ENCODE results near the gene BNIP5.

BNIP5 gene

GRCh38 chr6:36381502-36382389 is 45.1 kb upstream of the BNIP5 start (continued):
- peak; percentile 47 for TF ChIP-seq PRDM10 (tag by site-specific recombination; IDR thresholded peaks at IDR 0.05)
- TF ChIP-seq ZNF544 (tag by site-specific recombination; IDR thresholded peaks at IDR 0.05) = no peak
- no peak for TF ChIP-seq ZNF585B (tag by site-specific recombination; IDR thresholded peaks at IDR 0.05)
- TF ChIP-seq ZNF555 (tag by site-specific recombination; conservative IDR thresholded peaks at IDR 0.05) = no peak
- 0 out of 2 replicates have a peak, but pooled peaks have one; percentile 8 for TF ChIP-seq EGR2 (tag by site-specific recombination; IDR thresholded peaks at IDR 0.05; ENCODE audit: low read depth)
- no peak for TF ChIP-seq ZNF639 (tag by site-specific recombination; IDR thresholded peaks at IDR 0.05)
- no peak for TF ChIP-seq ZNF596 (tag by site-specific recombination; IDR thresholded peaks at IDR 0.05)
- TF ChIP-seq HIC1 (tag by site-specific recombination; IDR thresholded peaks at IDR 0.05) = no peak
- no peak for TF ChIP-seq ZNF146 (tag by site-specific recombination; IDR thresholded peaks at IDR 0.05)
- TF ChIP-seq SP2 (tag by site-specific recombination; IDR thresholded peaks at IDR 0.05) = no peak
- no peak for TF ChIP-seq KLF17 (tag by site-specific recombination; IDR thresholded peaks at IDR 0.05)
- TF ChIP-seq ZNF404 (tag by site-specific recombination; IDR thresholded peaks at IDR 0.05) = no peak
- TF ChIP-seq SCRT2 (tag by site-specific recombination; IDR thresholded peaks at IDR 0.05) = no peak
- no peak for TF ChIP-seq KLF9 (tag by site-specific recombination; IDR thresholded peaks at IDR 0.05; ENCODE audit: low read depth)
- TF ChIP-seq ZNF23 (tag by site-specific recombination; IDR thresholded peaks at IDR 0.05; ENCODE audit: borderline replicate concordance) = no peak
- TF ChIP-seq ZNF610 (tag by site-specific recombination; IDR thresholded peaks at IDR 0.05; ENCODE audit: borderline replicate concordance) = no peak
- TF ChIP-seq ZFP37 (tag by site-specific recombination; IDR thresholded peaks at IDR 0.05) = no peak

DNA sequence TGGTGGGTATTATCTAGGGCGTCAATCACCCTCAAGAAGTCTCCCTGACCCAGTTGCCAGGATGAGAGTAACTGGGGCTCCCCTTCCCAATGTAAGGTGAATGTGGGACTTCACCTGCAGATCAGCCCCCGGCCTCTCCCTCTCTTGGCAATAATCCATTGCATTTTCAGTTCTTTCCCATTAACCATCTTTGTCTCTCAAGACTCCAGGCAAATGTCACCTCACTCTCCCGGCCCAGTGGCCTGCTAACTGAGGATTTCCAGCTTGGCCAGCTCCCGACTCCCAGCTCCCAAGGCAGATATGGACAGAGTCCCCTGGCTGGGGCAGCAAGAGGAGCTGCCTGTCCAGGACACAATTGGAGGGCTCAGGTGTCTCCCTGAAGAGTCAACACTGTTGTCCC is 43.5 kb upstream of the BNIP5 start:
- ChIA-PET CTCF (interaction anchor here (0.9 to 1.5 kb wide), 3 partner anchors 20 to 78 kb away, joined by 3 to 4 read pairs (median 4); no protein-coding TSS in a partner anchor), POLR2A (no interaction called here)
- Histone ChIP-seq H3K9me3 (ENCODE audit: control insufficient read depth, insufficient read depth, low read depth, low read length) (no peaks in the 10 kb centered on the region), H3K36me3 (ENCODE audit: control insufficient read depth in 2 of 2, insufficient read depth in 1 of 2, low read length in 2 of 2) (no peaks in the 10 kb centered on the region), H3K27ac (ENCODE audit: extremely low read depth, low read depth, low read length) (no peak overlapping the region), H3K4me1 (ENCODE audit: control insufficient read depth, insufficient read depth, low read length) (no peaks in the 10 kb centered on the region; the same call in 1 of the 2 replicates), H3K4me3 (ENCODE audit: low read depth, low read length) (no peak overlapping the region)
- TF ChIP-seq, protein P1, sequence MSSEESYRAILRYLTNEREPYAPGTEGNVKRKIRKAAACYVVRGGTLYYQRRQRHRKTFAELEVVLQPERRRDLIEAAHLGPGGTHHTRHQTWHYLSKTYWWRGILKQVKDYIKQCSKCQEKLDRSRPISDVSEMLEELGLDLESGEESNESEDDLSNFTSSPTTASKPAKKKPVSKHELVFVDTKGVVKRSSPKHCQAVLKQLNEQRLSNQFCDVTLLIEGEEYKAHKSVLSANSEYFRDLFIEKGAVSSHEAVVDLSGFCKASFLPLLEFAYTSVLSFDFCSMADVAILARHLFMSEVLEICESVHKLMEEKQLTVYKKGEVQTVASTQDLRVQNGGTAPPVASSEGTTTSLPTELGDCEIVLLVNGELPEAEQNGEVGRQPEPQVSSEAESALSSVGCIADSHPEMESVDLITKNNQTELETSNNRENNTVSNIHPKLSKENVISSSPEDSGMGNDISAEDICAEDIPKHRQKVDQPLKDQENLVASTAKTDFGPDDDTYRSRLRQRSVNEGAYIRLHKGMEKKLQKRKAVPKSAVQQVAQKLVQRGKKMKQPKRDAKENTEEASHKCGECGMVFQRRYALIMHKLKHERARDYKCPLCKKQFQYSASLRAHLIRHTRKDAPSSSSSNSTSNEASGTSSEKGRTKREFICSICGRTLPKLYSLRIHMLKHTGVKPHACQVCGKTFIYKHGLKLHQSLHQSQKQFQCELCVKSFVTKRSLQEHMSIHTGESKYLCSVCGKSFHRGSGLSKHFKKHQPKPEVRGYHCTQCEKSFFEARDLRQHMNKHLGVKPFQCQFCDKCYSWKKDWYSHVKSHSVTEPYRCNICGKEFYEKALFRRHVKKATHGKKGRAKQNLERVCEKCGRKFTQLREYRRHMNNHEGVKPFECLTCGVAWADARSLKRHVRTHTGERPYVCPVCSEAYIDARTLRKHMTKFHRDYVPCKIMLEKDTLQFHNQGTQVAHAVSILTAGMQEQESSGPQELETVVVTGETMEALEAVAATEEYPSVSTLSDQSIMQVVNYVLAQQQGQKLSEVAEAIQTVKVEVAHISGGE (tag by site-specific recombination; conservative IDR thresholded peaks at IDR 0.05; ENCODE audit: low read depth) = no peak
- TF ChIP-seq ZNF510 (tag by site-specific recombination; IDR thresholded peaks at IDR 0.05; ENCODE audit: insufficient replicate concordance) (no peak), ZNF266 (tag by site-specific recombination; IDR thresholded peaks at IDR 0.05; ENCODE audit: low read depth) (no peak), MEIS1 (CRISPR knock-in tag; IDR thresholded peaks at IDR 0.05; ENCODE audit: borderline replicate concordance) (no peak), ZNF175 (tag by site-specific recombination; IDR thresholded peaks at IDR 0.05) (no peak), ZNF174 (tag by site-specific recombination; IDR thresholded peaks at IDR 0.05) (no peak), GFI1B (tag by site-specific recombination; IDR thresholded peaks at IDR 0.05) (no peak)
